Activated CD4-positive, CD25-positive, alpha-beta regulatory T cell treated with anti-CD3 and anti-CD28 coated beads, Interleukin-2, amount 50 U/mL, for 24 hours (primary cell): ENCODE results near the gene MSH2.
"Not testable (repeated sequence)": the region's sequence is repeated elsewhere in the genome, so short reads cannot be mapped to it uniquely, and the experiment has no call there.

Experiments
- ATAC-seq, 2 donors: fragments of 150-1000 bp; cut with Tn5 transposase; one replicate each; pipeline ENCODE4 v1.10.0; 2021; ENCODE audit warnings: mild to moderate bottlenecking in 1 of 2, moderate library complexity in 1 of 2

MSH2 gene

DNA sequence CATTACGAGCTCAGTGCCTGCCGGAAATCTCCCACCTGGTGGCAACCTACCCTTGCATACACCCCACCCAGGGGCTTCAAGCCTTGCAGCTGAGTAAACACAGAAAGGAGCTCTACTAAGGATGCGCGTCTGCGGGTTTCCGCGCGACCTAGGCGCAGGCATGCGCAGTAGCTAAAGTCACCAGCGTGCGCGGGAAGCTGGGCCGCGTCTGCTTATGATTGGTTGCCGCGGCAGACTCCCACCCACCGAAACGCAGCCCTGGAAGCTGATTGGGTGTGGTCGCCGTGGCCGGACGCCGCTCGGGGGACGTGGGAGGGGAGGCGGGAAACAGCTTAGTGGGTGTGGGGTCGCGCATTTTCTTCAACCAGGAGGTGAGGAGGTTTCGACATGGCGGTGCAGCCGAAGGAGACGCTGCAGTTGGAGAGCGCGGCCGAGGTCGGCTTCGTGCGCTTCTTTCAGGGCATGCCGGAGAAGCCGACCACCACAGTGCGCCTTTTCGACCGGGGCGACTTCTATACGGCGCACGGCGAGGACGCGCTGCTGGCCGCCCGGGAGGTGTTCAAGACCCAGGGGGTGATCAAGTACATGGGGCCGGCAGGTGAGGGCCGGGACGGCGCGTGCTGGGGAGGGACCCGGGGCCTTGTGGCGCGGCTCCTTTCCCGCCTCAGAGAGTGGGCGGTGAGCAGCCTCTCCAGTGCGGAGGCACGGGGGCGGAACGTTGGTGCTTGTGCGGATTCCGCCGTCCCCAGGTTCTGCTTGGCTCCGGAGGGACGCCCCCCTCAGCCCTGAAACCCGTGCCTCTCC lies at the start of gene MSH2:
Gene MSH2 (plus strand): TSS at position 352 of the 804 bp plus-strand sequence. CDS start 36 bp downstream, at position 388.
- peak; percentile 95 to 96 for ATAC-seq

DNA sequence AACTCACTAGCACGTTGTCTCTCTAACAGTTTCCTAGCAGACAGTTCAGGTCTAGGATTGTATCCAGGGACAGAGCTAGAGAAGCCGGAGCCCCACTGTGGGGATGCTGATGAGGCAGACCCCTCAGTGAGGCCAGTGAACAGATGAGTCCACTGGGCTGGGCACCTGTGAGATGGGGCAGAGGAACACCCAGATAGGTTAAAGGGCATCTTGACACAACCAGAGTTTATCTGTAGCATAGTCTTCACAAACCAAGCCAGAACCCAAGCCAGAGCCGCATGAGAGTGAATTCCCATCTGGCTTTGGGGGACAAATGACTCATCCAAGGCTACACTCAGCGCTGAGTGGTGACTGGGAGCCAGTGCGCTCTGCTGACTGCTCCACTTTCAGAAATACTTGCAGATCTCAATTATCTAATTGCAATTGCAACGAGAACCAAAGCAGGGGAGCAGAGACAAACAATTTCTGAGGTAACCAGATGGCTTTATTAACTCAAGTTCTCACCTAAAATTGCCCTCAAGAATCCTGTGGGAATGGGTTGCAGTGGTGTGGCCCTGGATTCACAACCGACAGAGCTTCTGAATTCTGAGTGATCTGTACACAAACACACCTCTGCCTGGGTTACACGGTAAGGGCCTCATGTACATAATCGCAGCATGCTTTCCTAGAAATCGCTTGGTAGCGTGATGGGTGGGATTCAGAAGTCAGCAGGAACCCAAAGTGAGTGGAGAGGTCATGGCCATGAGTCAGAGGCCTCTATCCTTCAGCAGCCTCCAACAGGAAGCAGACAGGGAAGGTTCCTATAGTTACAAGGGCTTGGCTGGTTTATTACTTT lies 48.7 kb upstream of the MSH2 start:
- no peak for ATAC-seq

DNA sequence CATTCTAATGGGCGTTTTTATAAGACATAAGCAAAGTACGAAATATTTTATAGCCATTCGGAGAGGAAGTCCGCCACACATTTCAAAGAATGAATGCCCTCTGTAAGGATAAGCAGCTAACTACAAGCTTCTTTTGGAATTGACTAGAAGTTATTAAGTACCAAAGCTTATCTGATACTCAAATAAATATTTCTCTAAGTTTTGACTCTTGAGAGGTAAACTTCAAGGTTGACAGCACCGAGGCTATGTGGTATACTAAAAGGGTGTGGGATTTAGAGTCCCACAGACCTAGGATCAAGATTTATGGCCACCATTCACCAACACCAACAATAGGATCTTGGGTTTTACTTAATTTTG lies 48.1 kb upstream of the MSH2 start:
- no peak for ATAC-seq

DNA sequence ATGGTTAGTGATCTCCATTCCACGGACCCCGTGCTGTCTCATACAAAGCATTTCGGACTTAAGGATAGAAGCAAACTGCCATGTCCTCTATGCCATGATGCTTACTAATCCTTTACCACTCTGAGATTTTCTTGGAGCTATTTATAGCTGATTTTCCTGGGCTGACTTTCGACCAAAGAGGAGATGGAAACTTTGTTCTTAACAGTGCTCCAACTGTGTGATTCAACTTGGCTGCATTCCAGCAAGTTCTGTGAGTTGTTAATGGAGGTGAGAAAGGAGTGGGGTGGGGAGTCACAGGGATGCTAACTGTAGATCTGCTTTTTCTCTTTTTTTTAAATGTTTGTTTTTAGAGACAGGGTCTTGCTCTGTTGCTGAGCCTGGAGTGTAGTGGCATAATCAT lies 45.5 kb upstream of the MSH2 start:
- ATAC-seq: no peak

GRCh38 chr2:47359375-47359868 lies 43.5 kb upstream of the MSH2 start:
- ATAC-seq: no peak

GRCh38 chr2:47360283-47360682 lies 42.7 kb upstream of the MSH2 start:
- no peak for ATAC-seq

GRCh38 chr2:47360927-47361326 lies 42.0 kb upstream of the MSH2 start:
- ATAC-seq: peak; percentile 25 to 27

DNA sequence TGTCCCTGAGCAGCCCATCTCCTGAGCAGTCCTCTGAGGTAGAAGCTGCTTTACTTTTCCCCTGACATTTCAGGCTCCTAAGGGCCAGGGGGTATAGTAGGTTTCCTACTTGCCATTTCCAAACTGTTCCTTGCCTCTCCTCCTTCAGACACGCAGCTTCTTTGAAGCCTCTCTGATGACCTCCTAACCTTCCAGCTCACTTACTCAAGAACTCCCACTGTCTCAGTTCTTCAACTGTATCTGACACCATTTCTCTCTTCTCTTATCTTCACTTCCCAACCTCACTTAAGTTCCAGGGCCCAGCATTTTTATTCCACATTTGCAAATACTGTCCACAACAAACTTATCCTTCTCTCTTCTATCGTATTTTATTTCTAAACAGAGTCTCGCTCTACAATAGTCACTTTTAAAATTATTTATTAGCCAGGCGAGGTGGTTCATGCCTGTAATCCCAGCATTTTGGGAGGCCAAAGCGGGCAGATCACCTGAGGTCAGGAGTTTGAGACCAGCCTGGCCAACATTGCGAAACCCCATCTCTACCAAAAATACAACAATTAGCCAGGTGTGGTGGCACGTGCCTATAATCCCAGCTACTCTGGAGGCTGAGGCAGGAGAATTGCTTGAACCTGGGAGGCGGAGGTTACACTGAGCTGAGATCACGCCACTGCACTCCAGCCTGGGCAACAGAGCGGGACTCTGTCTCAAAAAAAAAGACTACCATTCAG lies 41.3 kb upstream of the MSH2 start:
- not testable (repeated sequence) for ATAC-seq

GRCh38 chr2:47373747-47374146 lies 29.2 kb upstream of the MSH2 start:
- ATAC-seq: no peak

- no peak for ATAC-seq
Observed at GRCh38 chr2:47375307-47375706, 27.6 kb upstream of the MSH2 start.

DNA sequence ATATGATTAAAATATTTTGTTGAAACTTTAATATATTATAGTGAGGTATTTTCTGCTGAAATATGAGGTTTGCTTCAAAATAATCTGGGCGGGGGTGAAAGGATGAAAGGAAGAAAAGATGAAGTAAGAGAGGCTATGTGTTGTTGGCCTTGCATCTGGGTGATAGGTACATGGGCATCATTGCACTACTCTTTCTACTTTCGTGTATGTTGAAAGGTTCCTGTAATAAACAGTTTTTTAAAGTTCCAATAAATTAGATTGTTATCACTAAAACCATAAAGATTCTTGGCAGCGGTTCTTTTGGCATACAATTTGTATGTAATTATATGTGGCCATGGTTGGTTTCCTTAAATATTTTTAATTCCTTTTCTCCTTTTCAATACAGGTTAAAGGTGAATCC lies 23.6 kb upstream of the MSH2 start:
- ATAC-seq: no peak

DNA sequence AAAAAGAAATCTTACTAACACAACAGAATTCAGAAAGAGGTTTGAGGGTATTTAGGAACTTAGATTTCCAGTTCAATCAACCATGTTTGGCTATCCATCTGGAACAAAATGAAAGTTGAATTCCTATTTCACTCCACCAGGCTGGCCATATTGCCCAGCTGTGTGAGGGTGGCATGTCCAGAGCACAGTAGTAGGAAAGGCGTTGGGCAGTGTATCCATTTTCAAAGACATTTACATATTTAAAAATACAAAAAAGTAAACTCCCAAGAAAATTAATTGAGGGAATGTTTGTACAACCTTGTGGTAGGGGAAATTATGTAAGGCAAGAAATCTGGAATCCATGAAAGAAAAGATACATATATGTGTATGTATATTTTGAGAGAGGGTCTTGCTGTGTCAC lies 21.5 kb upstream of the MSH2 start:
- no peak for ATAC-seq

DNA sequence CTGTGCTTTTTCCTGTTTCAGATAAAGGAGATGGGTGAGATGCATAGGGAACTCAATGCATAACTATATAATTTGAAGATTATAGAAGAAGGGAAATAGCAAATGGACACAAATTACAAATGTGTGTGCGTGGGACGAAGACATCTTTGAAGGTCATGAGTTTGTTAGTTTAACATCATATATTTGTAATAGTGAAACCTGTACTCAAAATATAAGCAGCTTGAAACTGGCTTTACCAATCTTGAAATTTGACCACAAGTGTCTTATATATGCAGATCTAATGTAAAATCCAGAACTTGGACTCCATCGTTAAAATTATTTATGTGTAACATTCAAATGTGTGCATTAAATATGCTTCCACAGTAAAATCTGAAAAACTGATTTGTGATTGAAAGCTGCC lies 16.4 kb upstream of the MSH2 start:
- ATAC-seq: no peak

DNA sequence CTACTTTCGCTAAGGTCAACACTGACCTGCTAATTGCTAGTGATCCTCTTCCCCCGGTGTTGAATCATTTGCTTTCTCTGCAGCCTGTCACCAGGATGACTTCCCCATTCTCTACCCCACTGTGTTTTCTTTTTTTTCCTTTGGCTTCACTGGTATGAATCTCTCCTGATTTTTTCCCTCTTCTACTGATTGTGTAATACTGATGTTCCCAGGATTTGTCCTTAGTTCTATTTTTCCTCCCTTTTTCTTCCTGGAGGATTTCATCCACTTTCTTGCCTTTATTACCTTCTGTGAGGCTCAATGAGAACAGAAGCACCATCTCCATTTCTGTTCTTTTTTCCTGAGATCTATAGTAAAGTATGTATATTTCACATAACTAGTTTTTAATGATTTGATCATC lies 14.1 kb upstream of the MSH2 start:
- no peak for ATAC-seq

DNA sequence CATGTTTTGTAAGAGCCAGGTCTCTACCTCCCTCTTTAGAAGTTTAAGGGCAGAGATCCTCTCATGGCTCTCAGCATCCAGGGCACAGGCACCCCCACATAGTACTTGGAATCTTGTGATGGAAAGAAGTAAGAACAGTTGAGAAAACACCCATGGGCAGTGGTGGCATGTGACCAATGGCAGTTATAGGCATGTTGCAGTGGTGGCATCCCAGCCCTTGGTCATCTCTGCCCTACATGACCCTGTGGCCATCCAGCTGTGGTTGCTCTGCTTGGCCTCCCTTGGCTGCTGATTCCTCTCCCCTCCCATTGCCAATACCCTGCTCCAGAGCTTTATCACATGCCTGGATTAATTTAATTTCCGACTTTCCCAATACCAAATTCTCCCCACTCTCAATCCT lies 13.3 kb upstream of the MSH2 start:
- no peak for ATAC-seq

- no peak for ATAC-seq
Observed at GRCh38 chr2:47401789-47402554, 984 bp upstream of the MSH2 start.

GRCh38 chr2:47402555-47402804 lies 476 bp upstream of the MSH2 start:
- no peak for ATAC-seq

GRCh38 chr2:47403609-47404193 lies 745 bp downstream of the MSH2 start:
- no peak for ATAC-seq

- no peak for ATAC-seq
Observed at GRCh38 chr2:47404356-47404755, 1.4 kb downstream of the MSH2 start.

DNA sequence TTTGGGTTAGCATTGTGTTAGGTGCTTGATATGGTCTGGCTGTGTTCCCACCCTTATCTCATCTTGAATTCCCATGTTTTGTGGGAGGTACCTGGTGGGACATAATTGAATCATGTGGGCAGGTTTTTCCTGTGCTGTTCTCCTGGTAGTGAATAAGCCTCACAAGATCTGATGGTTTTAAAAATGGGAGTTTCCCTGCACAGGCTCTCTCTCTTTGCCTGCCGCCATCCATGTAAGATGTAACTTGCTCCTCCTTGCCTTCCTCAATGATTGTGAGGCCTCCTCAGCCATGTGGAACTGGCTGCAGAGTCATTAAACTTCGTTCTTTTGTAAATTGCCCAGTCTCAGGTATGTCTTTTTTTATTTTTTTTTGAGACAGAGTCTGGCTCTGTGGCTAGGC lies 2.8 kb downstream of the MSH2 start:
- no peak for ATAC-seq

DNA sequence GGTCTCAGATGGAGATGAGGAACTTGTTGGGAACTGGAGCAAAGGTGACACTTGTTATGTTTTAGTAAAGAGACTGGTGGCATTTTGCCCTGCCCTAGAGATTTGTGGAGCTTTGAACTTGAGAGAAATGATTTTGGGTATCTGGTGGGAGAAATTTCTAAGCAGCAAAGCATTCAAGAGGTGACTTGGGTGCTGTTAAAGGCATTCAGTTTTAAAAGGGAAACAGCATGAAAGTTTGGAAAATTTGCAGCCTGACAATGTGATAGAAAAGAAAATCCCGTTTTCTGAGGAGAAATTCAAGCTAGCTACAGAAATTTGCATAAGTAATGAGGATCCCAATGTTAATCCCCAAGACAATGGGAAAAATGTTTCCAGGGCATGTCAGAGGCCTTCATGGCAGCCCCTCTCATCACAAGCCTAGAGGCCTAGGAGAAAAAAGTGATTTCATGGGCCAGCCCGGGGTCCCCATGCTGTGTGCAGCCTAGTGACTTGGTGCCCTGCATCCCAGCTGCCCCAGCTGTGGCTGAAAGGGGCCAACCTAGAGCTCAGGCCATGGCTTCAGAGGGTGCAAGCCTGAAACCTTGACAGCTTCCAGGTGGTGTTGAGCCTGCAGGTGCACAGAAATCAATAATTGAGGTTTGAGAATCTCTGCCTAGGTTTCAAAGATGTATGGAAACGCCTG lies 3.8 kb downstream of the MSH2 start:
- ATAC-seq: not testable (repeated sequence)

GRCh38 chr2:47407976-47408375 lies 5.0 kb downstream of the MSH2 start:
- not testable (repeated sequence) for ATAC-seq
